IMR-90 (cell line): ENCODE data around the gene RAB20. TPM values are rescaled to one million over a fixed set of nuclear protein-coding genes. Genes with fewer than 3 reads are reported as not detected.

Source experiments
- ATAC-seq: fragments of 200-7000 bp; cut with Tn5 transposase; 2 replicates; pipeline ENCODE4 v1.9.1; 2020; ENCODE audit warnings: low read depth, mild to moderate bottlenecking, moderate library complexity
- BruUV-seq: library from RNA; stranded (reverse); fragments of 400-500 nt; replicated peaks from 2 replicates; lab custom pipeline; 2021; lab: Mats Ljungman, UMichigan
- CTCF ChIA-PET: fragments of 300-600 bp; formaldehyde crosslinking; extraction: SDS; loops from one replicate; lab custom pipeline; 2021; ENCODE audit warnings: antibody characterized with exemption; lab: Yijun Ruan, JAX
- POLR2A ChIA-PET: fragments of 300-600 bp; sonication (Branson Sonifier 250); formaldehyde crosslinking; loops from one replicate; lab custom pipeline; 2022; ENCODE audit warnings: antibody characterized with exemption; ENCODE audit not compliant: unreplicated experiment; lab: Charles Lee
- DNase-seq: peaks from one replicate; pipeline ENCODE4 v3.0.0; 2013
- H2AFZ ChIP-seq: replicated peaks from 2 replicates; pipeline ENCODE3; 2013; ENCODE audit warnings: low read length, mild to moderate bottlenecking; ENCODE audit not compliant: poor library complexity
- H2AK5ac ChIP-seq: 2 replicates; pipeline ENCODE4 v1.6.1; 2013; ENCODE audit warnings: low read depth, low read length, inconsistent platforms
- H2AK9ac ChIP-seq: replicated peaks from 2 replicates; pipeline ENCODE3; 2013; ENCODE audit warnings: mild to moderate bottlenecking, low read depth, low read length, moderate library complexity; ENCODE audit not compliant: poor library complexity
- H2BK120ac ChIP-seq: 2 replicates; pipeline ENCODE4 v1.6.1; 2013; ENCODE audit warnings: low read depth, low read length, inconsistent platforms
- H2BK15ac ChIP-seq: 3 replicates; pipeline ENCODE4 v1.6.1; 2013; ENCODE audit warnings: low read depth, low read length, inconsistent platforms
- H2BK20ac ChIP-seq: 2 replicates; pipeline ENCODE4 v1.6.1; 2013; ENCODE audit warnings: low read depth, mild to moderate bottlenecking, inconsistent platforms, low read length, moderate library complexity
- H2BK5ac ChIP-seq: 2 replicates; pipeline ENCODE4 v1.6.1; 2013; ENCODE audit warnings: mild to moderate bottlenecking, low read depth, low read length, inconsistent platforms; ENCODE audit not compliant: poor library complexity, severe bottlenecking
- H3K14ac ChIP-seq: replicated peaks from 2 replicates; pipeline ENCODE4 v1.6.1; 2013; ENCODE audit warnings: low read depth, low read length, inconsistent platforms
- H3K18ac ChIP-seq: 2 replicates; pipeline ENCODE4 v1.6.1; 2013; ENCODE audit warnings: low read depth, low read length, control low read depth
- H3K23ac ChIP-seq: 2 replicates; pipeline ENCODE4 v1.6.1; 2013; ENCODE audit warnings: low read depth, low read length, inconsistent platforms
- H3K27ac ChIP-seq: 2 replicates; pipeline ENCODE4 v1.5.1; 2013; ENCODE audit warnings: mild to moderate bottlenecking, control low read depth, low read length; ENCODE audit not compliant: insufficient read depth
- H3K27me3 ChIP-seq: 2 replicates; pipeline ENCODE4 v1.6.1; 2013; ENCODE audit warnings: low read length; ENCODE audit not compliant: control insufficient read depth, insufficient read depth
- H3K36me3 ChIP-seq: 2 replicates; pipeline ENCODE4 v1.6.1; 2013; ENCODE audit warnings: low read length, mixed read lengths; ENCODE audit not compliant: control insufficient read depth, insufficient read depth
- H3K4ac ChIP-seq: 2 replicates; pipeline ENCODE4 v1.6.1; 2013; ENCODE audit warnings: low read depth, low read length, inconsistent platforms
- H3K4me1 ChIP-seq: 2 replicates; pipeline ENCODE4 v1.6.1; 2013; ENCODE audit warnings: low read length, mixed read lengths; ENCODE audit not compliant: control insufficient read depth, insufficient read depth
- H3K4me2 ChIP-seq: 2 replicates; pipeline ENCODE4 v1.6.1; 2013; ENCODE audit warnings: low read depth, mild to moderate bottlenecking, control low read depth, low read length, moderate library complexity
- H3K4me3 ChIP-seq: 2 replicates; pipeline ENCODE4 v1.5.1; 2013; ENCODE audit warnings: low read depth, mild to moderate bottlenecking, control low read depth, low read length, moderate library complexity; ENCODE audit not compliant: insufficient read depth
- H3K56ac ChIP-seq: 2 replicates; pipeline ENCODE4 v1.6.1; 2013; ENCODE audit warnings: low read length, inconsistent platforms; ENCODE audit not compliant: insufficient read depth; ENCODE audit errors: extremely low read depth
- H3K79me1 ChIP-seq, 2 experiments: 2 replicates each; pipeline ENCODE4 v1.6.1; 2013; ENCODE audit warnings: low read length in 2 of 2, inconsistent platforms in 1 of 2, low read depth in 1 of 2
- H3K9ac ChIP-seq: 2 replicates; pipeline ENCODE4 v1.6.1; 2013; ENCODE audit warnings: low read depth, low read length, control low read depth
- H3K9me1 ChIP-seq: 2 replicates; pipeline ENCODE4 v1.6.1; 2013; ENCODE audit warnings: low read length, inconsistent platforms; ENCODE audit not compliant: insufficient read depth
- H3K9me3 ChIP-seq: 2 replicates; pipeline ENCODE4 v1.6.1; 2013; ENCODE audit warnings: low read length; ENCODE audit not compliant: control insufficient read depth, insufficient read depth
- H4K20me1 ChIP-seq: 2 replicates; pipeline ENCODE4 v1.6.1; 2013; ENCODE audit warnings: low read length, inconsistent platforms; ENCODE audit not compliant: insufficient read depth
- H4K5ac ChIP-seq: 2 replicates; pipeline ENCODE4 v1.6.1; 2013; ENCODE audit warnings: mild to moderate bottlenecking, low read depth, low read length, control low read depth
- H4K8ac ChIP-seq, 2 experiments: 2 replicates each; pipeline ENCODE4 v1.6.1; 2013; ENCODE audit warnings: low read depth in 2 of 2, low read length in 2 of 2, control low read depth in 1 of 2, inconsistent platforms in 1 of 2
- H4K91ac ChIP-seq: 2 replicates; pipeline ENCODE4 v1.6.1; 2013; ENCODE audit warnings: low read depth, low read length, inconsistent platforms; ENCODE audit not compliant: insufficient read depth
- BHLHE40 ChIP-seq: fragments of 150-350 bp; IDR thresholded peaks from 2 replicates; pipeline ENCODE4 v1.6.1; 2016; ENCODE audit warnings: mild to moderate bottlenecking, low read depth, low read length
- CEBPB ChIP-seq: IDR thresholded peaks from 2 replicates; pipeline ENCODE4 v1.6.1; 2012; ENCODE audit warnings: low read depth, low read length, improper control_type of control experiment
- CHD1 ChIP-seq: IDR thresholded peaks from 2 replicates; pipeline ENCODE4 v1.6.1; 2012; ENCODE audit warnings: low read depth, low read length, improper control_type of control experiment
- FOS ChIP-seq: fragments of 150-350 bp; IDR thresholded peaks from 2 replicates; pipeline ENCODE4 v1.6.1; 2016; ENCODE audit warnings: low read depth, low read length
- MAFK ChIP-seq: IDR thresholded peaks from 2 replicates; pipeline ENCODE4 v1.6.1; 2012; ENCODE audit warnings: low read depth, low read length, improper control_type of control experiment
- MAZ ChIP-seq: IDR thresholded peaks from 2 replicates; pipeline ENCODE4 v1.6.1; 2012; ENCODE audit warnings: low read depth, mild to moderate bottlenecking, low read length, improper control_type of control experiment, moderate library complexity, borderline replicate concordance
- MXI1 ChIP-seq: IDR thresholded peaks from 2 replicates; pipeline ENCODE4 v1.6.1; 2012; ENCODE audit warnings: low read depth, mild to moderate bottlenecking, low read length, moderate library complexity, borderline replicate concordance
- NFE2L2 ChIP-seq: fragments of 150-350 bp; IDR thresholded peaks from 2 replicates; pipeline ENCODE4 v1.6.1; 2016; ENCODE audit warnings: low read depth, mild to moderate bottlenecking, low read length
- POLR2A ChIP-seq: IDR thresholded peaks from 2 replicates; pipeline ENCODE4 v1.6.1; 2012; ENCODE audit warnings: mild to moderate bottlenecking, low read depth, low read length
- RAD21 ChIP-seq: IDR thresholded peaks from 2 replicates; pipeline ENCODE4 v1.6.1; 2012; ENCODE audit warnings: low read length, improper control_type of control experiment
- RCOR1 ChIP-seq: IDR thresholded peaks from 2 replicates; pipeline ENCODE4 v1.6.1; 2012; ENCODE audit warnings: mild to moderate bottlenecking, low read length, improper control_type of control experiment; ENCODE audit not compliant: insufficient replicate concordance
- RFX5 ChIP-seq: IDR thresholded peaks from 2 replicates; pipeline ENCODE4 v1.8.0; 2012; ENCODE audit warnings: low read depth, mild to moderate bottlenecking, low read length, moderate library complexity
- SMC3 ChIP-seq: fragments of 150-350 bp; IDR thresholded peaks from 2 replicates; pipeline ENCODE4 v1.6.1; 2016; ENCODE audit warnings: low read depth, mild to moderate bottlenecking, antibody characterized with exemption, low read length, moderate library complexity
- USF2 ChIP-seq: fragments of 150-350 bp; IDR thresholded peaks from 2 replicates; pipeline ENCODE4 v1.6.1; 2017; ENCODE audit warnings: mild to moderate bottlenecking, antibody characterized with exemption, low read length, low read depth
- WGBS, 2 experiments: methylation state at CpG; one replicate each; pipeline versions ENCODE4 v1.1.5 to v1.1.7; 2013; ENCODE audit warnings: missing lambda C conversion rate in 2 of 2; ENCODE audit not compliant: insufficient read length in 1 of 2; ENCODE audit errors: extremely low coverage in 2 of 2; 5-methylcytosine and 5-hydroxymethylcytosine counted together
- dilution Hi-C: fragments of 300-500 bp; cut with HindIII; formaldehyde crosslinking; loops from one replicate; pipeline ENCODE4 v1.14.3; 2018; ENCODE audit warnings: low sequenced_read_pairs; ENCODE audit not compliant: unreplicated experiment
- in situ Hi-C: fragments of 300-500 bp; cut with MboI; formaldehyde crosslinking; loops from 3 replicates; pipeline ENCODE4 v1.14.3; 2019; ENCODE audit warnings: low sequenced_read_pairs, inconsistent platforms, mixed read lengths
- intact Hi-C: fragments of 100-400 bp; cut with micrococcal nuclease; formaldehyde crosslinking; loops from 2 replicates; pipeline ENCODE4 v1.10.0; 2022
- polyA plus RNA-seq, 3 experiments: library from polyadenylated mRNA; depleted of rRNA; stranded (reverse); fragments of >200 nt; gene quantifications; 2 replicates each; pipeline ENCODE4 v1.2.3, GENCODE V29; 2012; ENCODE audit warnings: low replicate concordance in 1 of 3
- total RNA-seq: library from RNA; depleted of rRNA; stranded (reverse); fragments of >200 nt; gene quantifications from 2 replicates; pipeline ENCODE4 v1.2.3, GENCODE V29; 2012
- TF ChIP-seq, protein P1 (sequence below): fragments of 150-350 bp; IDR thresholded peaks from 2 replicates; pipeline ENCODE4 v1.6.1; 2016; ENCODE audit warnings: low read depth, mild to moderate bottlenecking, low read length, moderate library complexity, borderline replicate concordance

Gene RAB20
- total and polyA plus RNA-seq, 2 of the 4 experiments (the other 2 are of a cell fraction): 3.8 to 5.1 TPM

DNA sequence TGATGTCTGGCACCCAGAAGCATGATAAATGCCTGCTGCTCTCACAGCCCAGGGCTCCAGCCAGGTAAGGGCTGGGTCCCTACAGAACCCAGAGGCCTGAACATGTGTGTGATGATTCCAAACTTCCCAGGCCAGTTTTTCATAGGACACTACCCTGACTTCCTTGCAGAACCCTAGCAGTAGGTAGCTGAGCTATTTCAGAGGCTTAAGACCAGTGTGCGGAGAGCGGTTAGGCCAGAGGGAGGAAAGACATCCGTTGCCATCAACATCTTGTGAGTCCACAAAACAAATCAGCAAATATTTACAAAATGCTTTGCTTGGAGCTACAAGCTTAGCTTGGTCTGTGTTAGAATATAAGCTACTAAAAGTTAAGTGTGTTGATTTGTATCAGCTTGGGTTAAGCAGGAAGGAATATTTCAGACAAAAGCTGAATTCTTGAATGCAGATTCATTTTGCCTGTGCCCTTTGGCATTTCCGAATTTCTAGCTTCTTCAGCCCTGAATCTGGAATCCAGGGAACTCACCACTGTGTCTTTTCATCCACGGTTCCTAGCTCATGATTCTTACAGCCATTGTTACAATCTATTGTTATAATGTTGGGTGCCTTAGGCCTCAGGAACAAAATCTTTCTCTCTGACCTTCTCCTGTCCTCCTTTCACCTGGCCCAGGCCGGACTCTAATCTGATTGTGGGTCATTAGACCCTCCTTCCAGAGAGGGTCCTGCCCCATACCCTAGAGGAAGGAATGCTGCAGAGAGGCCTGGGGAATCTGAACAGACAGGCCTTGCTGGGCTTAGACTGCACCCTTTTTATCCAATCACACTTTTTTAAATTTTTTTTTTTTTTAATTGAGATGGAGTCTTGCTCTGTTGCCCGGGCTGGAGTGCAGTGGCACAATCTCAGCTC is 12.4 kb downstream of the RAB20 start:
- Histone ChIP-seq H2AK9ac (no peak overlapping the region), H3K4ac (no peak overlapping the region), H3K4me2 (no peak overlapping the region), H2BK20ac (no peak overlapping the region), H3K56ac (no peak overlapping the region), H3K18ac (no peak overlapping the region), H4K8ac (no peak overlapping the region), H3K9ac (no peak overlapping the region), H2BK15ac (no peak overlapping the region), H3K79me1 (no peaks in the 10 kb centered on the region; a peak in 2 of 4 replicates), H2AK5ac (no peak overlapping the region), H4K20me1 (peaks cover 1% of the 10 kb centered on the region; the same call in 1 of the 2 replicates), H3K23ac (no peak overlapping the region), H3K36me3 (no peaks in the 10 kb centered on the region), H3K27ac (no peak overlapping the region), H2BK5ac (no peak overlapping the region), H3K27me3 (no peaks in the 10 kb centered on the region), H3K9me1 (peaks cover 2% of the 10 kb centered on the region; the same call in 1 of the 2 replicates), H2AFZ (no peak overlapping the region), H4K5ac (no peak overlapping the region), H3K14ac (no peak overlapping the region), H3K4me1 (peaks cover 4% of the 10 kb centered on the region), H3K9me3 (peaks cover 2% of the 10 kb centered on the region; the same call in 1 of the 2 replicates), H4K91ac (no peak overlapping the region), H3K4me3 (no peak overlapping the region), H2BK120ac (no peak overlapping the region)
- CTCF ChIA-PET: interaction anchor here (0.8 kb wide), 1 partner anchor 125 kb away, joined by 3 read pairs; no protein-coding TSS in a partner anchor
- POLR2A ChIA-PET: interaction anchor here (0.6 kb wide), 1 partner anchor 191 kb away, joined by 4 read pairs; no protein-coding TSS in a partner anchor
- no peak for DNase-seq
- dilution Hi-C loops: no loop called here
- no TSS peak for BruUV-seq
- in situ Hi-C loops: no loop called here
- WGBS, 2 experiments: no CpG with 5 or more reads among the region's 7 CpGs
- intact Hi-C loops: no loop called here
- no peak for ATAC-seq
- TF ChIP-seq RAD21 (no peak), POLR2A (no peak), NFE2L2 (no peak), CHD1 (no peak), MXI1 (no peak), MAFK (no peak), USF2 (no peak), RCOR1 (no peak), MAZ (no peak), RFX5 (no peak), FOS (no peak), BHLHE40 (no peak), SMC3 (no peak), CEBPB (no peak)
- TF ChIP-seq, protein P1, sequence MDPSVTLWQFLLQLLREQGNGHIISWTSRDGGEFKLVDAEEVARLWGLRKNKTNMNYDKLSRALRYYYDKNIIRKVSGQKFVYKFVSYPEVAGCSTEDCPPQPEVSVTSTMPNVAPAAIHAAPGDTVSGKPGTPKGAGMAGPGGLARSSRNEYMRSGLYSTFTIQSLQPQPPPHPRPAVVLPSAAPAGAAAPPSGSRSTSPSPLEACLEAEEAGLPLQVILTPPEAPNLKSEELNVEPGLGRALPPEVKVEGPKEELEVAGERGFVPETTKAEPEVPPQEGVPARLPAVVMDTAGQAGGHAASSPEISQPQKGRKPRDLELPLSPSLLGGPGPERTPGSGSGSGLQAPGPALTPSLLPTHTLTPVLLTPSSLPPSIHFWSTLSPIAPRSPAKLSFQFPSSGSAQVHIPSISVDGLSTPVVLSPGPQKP: no peak
